SK-N-SH (cell line): ENCODE results near the gene ZXDC. TPM values are rescaled to one million over a fixed set of nuclear protein-coding genes. Genes with fewer than 3 reads are reported as not detected.

Experiments
- CTCF ChIA-PET: fragments of 300-600, 350-600 bp; formaldehyde crosslinking; extraction: SDS; loops from one replicate; lab custom pipeline; 2021; lab: Yijun Ruan, JAX
- POLR2A ChIA-PET: fragments of 350-600 bp; sonication (Branson Sonifier 250); formaldehyde crosslinking; extraction: SDS; loops from one replicate; lab custom pipeline; 2020; ENCODE audit warnings: antibody characterized with exemption, inconsistent platforms; lab: Yijun Ruan, JAX
- DNase-seq: peaks from one replicate; pipeline ENCODE4 v3.0.0; 2012
- H2AFZ ChIP-seq: fragments of 200-600 bp; sonication (generic); 2 replicates; pipeline ENCODE4 v1.8.1; 2016; ENCODE audit warnings: antibody characterized with exemption, mild to moderate bottlenecking, low read depth
- H3F3A ChIP-seq: fragments of 200-600 bp; sonication (generic); replicated peaks from 2 replicates; pipeline ENCODE3; 2016; ENCODE audit warnings: antibody characterized with exemption, mild to moderate bottlenecking; ENCODE audit not compliant: insufficient read depth
- H3K27ac ChIP-seq, 2 experiments: fragments of 200-500 bp in 1 of 2; fragments of 200-600 bp in 1 of 2; sonication (Bioruptor generic) in 1 of 2; sonication (generic), shearing (Covaris generic) in 1 of 2; 2 replicates each; pipeline versions ENCODE4 v1.5.1 to v1.6.1; 2014 to 2016; ENCODE audit warnings: low read depth in 2 of 2, inconsistent platforms in 1 of 2, low read length in 1 of 2, mild to moderate bottlenecking in 1 of 2, mixed read lengths in 1 of 2
- H3K27me3 ChIP-seq: fragments of 200-600 bp; sonication (generic), shearing (Covaris generic); 2 replicates; pipeline ENCODE4 v1.6.1; 2016; ENCODE audit warnings: mixed run types; ENCODE audit not compliant: insufficient read depth
- H3K36me3 ChIP-seq, 2 experiments: fragments of 200-500 bp in 1 of 2; fragments of 200-600 bp in 1 of 2; sonication (Bioruptor generic) in 1 of 2; sonication (generic) in 1 of 2; replicated peaks in 1 of 2; 2 replicates each; pipeline versions ENCODE3 to v1.5.1; 2014 to 2016; ENCODE audit warnings: low read length in 1 of 2, mild to moderate bottlenecking in 1 of 2; ENCODE audit not compliant: insufficient read depth in 2 of 2, control insufficient read depth in 1 of 2
- H3K4me1 ChIP-seq, 2 experiments: fragments of 200-500 bp in 1 of 2; fragments of 200-600 bp in 1 of 2; sonication (Bioruptor generic) in 1 of 2; sonication (generic), shearing (Covaris generic) in 1 of 2; 2 replicates each; pipeline versions ENCODE4 v1.5.1 to v1.6.1; 2014 to 2016; ENCODE audit warnings: low read depth in 1 of 2, low read length in 1 of 2, mixed run types in 1 of 2; ENCODE audit not compliant: insufficient read depth in 2 of 2, control insufficient read depth in 1 of 2
- H3K4me2 ChIP-seq: fragments of 200-600 bp; sonication (generic), shearing (Covaris generic); 2 replicates; pipeline ENCODE4 v1.6.1; 2017; ENCODE audit warnings: mixed run types
- H3K4me3 ChIP-seq, 2 experiments: fragments of 200-500 bp in 1 of 2; fragments of 200-600 bp in 1 of 2; sonication (Bioruptor generic) in 1 of 2; sonication (generic), shearing (Covaris generic) in 1 of 2; 2 replicates each; pipeline versions ENCODE4 v1.5.1 to v1.8.1; 2014 to 2016; ENCODE audit warnings: low read depth in 2 of 2, inconsistent platforms in 1 of 2, low read length in 1 of 2, mild to moderate bottlenecking in 1 of 2, mixed read lengths in 1 of 2, moderate library complexity in 1 of 2
- H3K79me2 ChIP-seq: fragments of 200-600 bp; sonication (generic); 2 replicates; pipeline ENCODE4 v1.8.1; 2017; ENCODE audit warnings: mild to moderate bottlenecking; ENCODE audit not compliant: insufficient read depth
- H3K9ac ChIP-seq: fragments of 200-600 bp; sonication (generic); 2 replicates; pipeline ENCODE4 v1.6.1; 2017; ENCODE audit warnings: mixed run types
- H3K9me2 ChIP-seq: fragments of 200-600 bp; sonication (generic); 2 replicates; pipeline ENCODE4 v1.6.1; 2017; ENCODE audit warnings: mixed run types
- H3K9me3 ChIP-seq: fragments of 200-600 bp; sonication (generic); 2 replicates; pipeline ENCODE4 v1.6.1; 2017; ENCODE audit warnings: mixed run types, mild to moderate bottlenecking, moderate library complexity
- H4K20me1 ChIP-seq: fragments of 200-600 bp; sonication (generic); 2 replicates; pipeline ENCODE4 v1.6.1; 2017; ENCODE audit warnings: mild to moderate bottlenecking, mixed run types; ENCODE audit not compliant: insufficient read depth
- CTCF ChIP-seq: fragments of 200-600 bp; sonication (generic); IDR thresholded peaks from 2 replicates; pipeline ENCODE4 v1.6.1; 2017; ENCODE audit warnings: antibody characterized with exemption, mild to moderate bottlenecking, moderate library complexity
- EP300 ChIP-seq, 2 experiments: IDR thresholded peaks; 2 replicates each; pipeline versions ENCODE4 v1.4.0 to v1.6.1; 2012; ENCODE audit warnings: borderline replicate concordance in 1 of 2, low read depth in 1 of 2, low read length in 1 of 2
- EZH2phosphoT487 ChIP-seq: fragments of 200-600 bp; sonication (generic); IDR thresholded peaks from 2 replicates; pipeline ENCODE4 v1.6.1; 2017; ENCODE audit warnings: low read depth, mixed run types, mild to moderate bottlenecking, antibody characterized with exemption, moderate library complexity, borderline replicate concordance
- FOSL2 ChIP-seq: IDR thresholded peaks from 2 replicates; pipeline ENCODE4 v1.4.0; 2012; ENCODE audit warnings: low read depth, mild to moderate bottlenecking, moderate library complexity, borderline replicate concordance
- GABPA ChIP-seq: IDR thresholded peaks from 2 replicates; pipeline ENCODE4 v1.4.0; 2012; ENCODE audit warnings: low read depth, mild to moderate bottlenecking
- GATA2 ChIP-seq: sonication (generic); formaldehyde crosslinking; IDR thresholded peaks from 2 replicates; pipeline ENCODE4 v1.5.0; 2020; ENCODE audit warnings: mild to moderate bottlenecking, missing genetic modification reagents
- JUND ChIP-seq: IDR thresholded peaks from 2 replicates; pipeline ENCODE4 v1.4.0; 2012
- MEF2A ChIP-seq: IDR thresholded peaks from 2 replicates; pipeline ENCODE4 v1.4.0; 2012; ENCODE audit warnings: low read depth, borderline replicate concordance
- NRF1 ChIP-seq: IDR thresholded peaks from 2 replicates; pipeline ENCODE4 v1.6.1; 2012; ENCODE audit warnings: low read depth, mild to moderate bottlenecking, low read length
- PBX3 ChIP-seq: IDR thresholded peaks from 2 replicates; pipeline ENCODE4; 2012
- POLR2AphosphoS5 ChIP-seq: IDR thresholded peaks from 2 replicates; pipeline ENCODE4 v1.6.1; 2012; ENCODE audit warnings: low read depth, low read length
- RCOR1 ChIP-seq: fragments of 150-350 bp; IDR thresholded peaks from 2 replicates; pipeline ENCODE4 v1.6.1; 2017; ENCODE audit warnings: antibody characterized with exemption, low read length
- RXRA ChIP-seq: IDR thresholded peaks from 2 replicates; pipeline ENCODE4 v1.4.0; 2012; ENCODE audit warnings: low read depth, mild to moderate bottlenecking, borderline replicate concordance
- SIN3A ChIP-seq: IDR thresholded peaks from 2 replicates; pipeline ENCODE4 v1.6.1; 2012; ENCODE audit warnings: low read depth, mild to moderate bottlenecking, low read length, moderate library complexity, borderline replicate concordance
- SMC3 ChIP-seq: IDR thresholded peaks from 2 replicates; pipeline ENCODE4 v1.6.1; 2012; ENCODE audit warnings: low read depth, low read length, improper control_type of control experiment
- TCF12 ChIP-seq: IDR thresholded peaks from 2 replicates; pipeline ENCODE4 v1.4.0; 2012
- TEAD4 ChIP-seq: IDR thresholded peaks from 2 replicates; pipeline ENCODE4 v1.4.0; 2012; ENCODE audit warnings: mild to moderate bottlenecking, borderline replicate concordance; ENCODE audit not compliant: insufficient read depth
- USF2 ChIP-seq: fragments of 150-350 bp; IDR thresholded peaks from 2 replicates; pipeline ENCODE4 v1.6.1; 2017; ENCODE audit warnings: antibody characterized with exemption, low read length, low read depth, borderline replicate concordance
- WGBS: methylation state at CpG from one replicate; pipeline ENCODE4 v1.1.6; 2017; ENCODE audit warnings: low lambda C conversion rate; 5-methylcytosine and 5-hydroxymethylcytosine counted together
- polyA plus RNA-seq, 3 experiments: library from polyadenylated mRNA; depleted of rRNA; stranded (reverse); fragments of >200 nt; gene quantifications; 2 replicates each; pipeline ENCODE4 v1.2.3, GENCODE V29; 2012

The ZXDC gene
- polyA plus RNA-seq, 1 of the 3 experiments (the other 2 are of a cell fraction) = 8.5 TPM

GRCh38 chr3:126494970-126495230, 19.2 kb upstream of the ZXDC start:
- no peaks in the 10 kb centered on the region for H4K20me1 ChIP-seq
- no peaks in the 10 kb centered on the region for H3K9me2 ChIP-seq
- H3K27ac ChIP-seq = no peak overlapping the region
- TF ChIP-seq GATA2 (CRISPR knock-in tag) (no peak), JUND (no peak), RCOR1 (no peak), FOSL2 (no peak), SIN3A (no peak), TEAD4 (no peak), EZH2phosphoT487 (no peak), PBX3 (no peak), EP300 (IDR thresholded peaks at IDR 0.05; ENCODE audit: borderline replicate concordance in 1 of 2, low read depth in 1 of 2, low read length in 1 of 2) (no peak), GABPA (no peak), MEF2A (no peak), USF2 (no peak), CTCF (no peak), POLR2AphosphoS5 (no peak), RXRA (no peak), TCF12 (no peak), NRF1 (no peak), SMC3 (no peak)
- H3K79me2 ChIP-seq = no peaks in the 10 kb centered on the region
- H3F3A ChIP-seq = no peaks in the 10 kb centered on the region
- no peaks in the 10 kb centered on the region for H3K9me3 ChIP-seq
- WGBS = 67% methylated on average over 6 of the region's 6 CpGs
- ChIA-PET POLR2A (no interaction called here), CTCF (interaction anchor here (0.6 kb wide), 1 partner anchor 537 kb away, joined by 3 read pairs; no protein-coding TSS in a partner anchor)
- H3K4me3 ChIP-seq = no peak overlapping the region
- H3K4me2 ChIP-seq = no peak overlapping the region
- H3K27me3 ChIP-seq = peaks cover 6% of the 10 kb centered on the region; the same call in 1 of the 2 replicates
- no peaks in the 10 kb centered on the region; a peak in 1 of 4 replicates for H3K4me1 ChIP-seq
- DNase-seq = no peak
- no peaks in the 10 kb centered on the region for H3K36me3 ChIP-seq
- no peak overlapping the region for H2AFZ ChIP-seq
- H3K9ac ChIP-seq = no peak overlapping the region
